Measurements from ENCODE around the gene OR2S2. TPM values are rescaled to one million over a fixed set of nuclear protein-coding genes. Genes with fewer than 3 reads are reported as not detected.
"Not testable (repeated sequence)": the region's sequence is repeated elsewhere in the genome, so short reads cannot be mapped to it uniquely, and the experiment has no call there.

The OR2S2 gene
- total and polyA plus RNA-seq, 2 donors (not counting 3 experiments of a cell fraction or from before 2014, with no cell fraction given) = not detected

DNA sequence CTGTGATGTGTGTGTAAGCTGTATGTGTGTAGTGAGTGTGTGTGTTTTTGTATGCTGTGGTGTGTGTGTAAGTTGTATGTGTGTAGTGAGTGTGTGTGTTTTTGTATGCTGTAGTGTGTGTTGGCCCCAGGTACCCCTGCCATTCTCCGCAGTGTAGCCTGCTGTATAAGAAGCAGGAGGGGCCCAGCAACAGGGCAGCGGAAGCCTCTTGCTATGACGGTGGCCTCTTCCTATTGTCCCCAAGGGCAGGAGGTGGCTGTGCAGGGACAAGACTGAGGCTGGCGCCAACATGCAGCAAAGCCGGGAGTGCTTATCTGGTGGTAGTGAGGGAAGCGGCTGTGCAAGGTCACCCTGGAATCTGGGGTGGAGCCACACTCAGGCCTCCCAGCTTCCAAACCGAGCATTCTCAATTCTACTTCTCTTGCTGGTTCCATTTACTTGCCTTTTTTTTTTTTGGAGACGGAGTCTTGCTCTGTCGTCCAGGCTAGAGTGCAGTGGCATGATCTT is 43.6 kb downstream of the OR2S2 start:
- DNase-seq (ENCODE audit: low read depth, low spot score) (peak; percentile 69), FAIRE-seq (peak; percentile 91)
- H2AFZ ChIP-seq (ENCODE audit: low read depth, low read length) = no peak overlapping the region
- dilution Hi-C loops (cut with MboI; ENCODE audit: extremely low pct_ligation_motif_present, low sequenced_read_pairs) = no loop called here
- no peaks in the 10 kb centered on the region for H4K20me1 ChIP-seq (replicated peaks; ENCODE audit: control insufficient read depth, extremely low read depth, insufficient read depth, low read length)
- no TSS peak for BruUV-seq (replicated peaks)
- H3K9ac ChIP-seq (replicated peaks; ENCODE audit: extremely low read depth, insufficient read depth, low read length) = no peak overlapping the region
- no peaks in the 10 kb centered on the region for H3K36me3 ChIP-seq (ENCODE audit: control insufficient read depth in 2 of 2, extremely low read depth in 1 of 2, insufficient read depth in 2 of 2, low read length in 2 of 2)
- H3K4me2 ChIP-seq (ENCODE audit: insufficient read depth, low read length) = no peak overlapping the region
- no peak overlapping the region for H3K4me3 ChIP-seq (replicated peaks in 1 of 3; ENCODE audit: insufficient read depth in 1 of 3, low read depth in 1 of 3, low read length in 3 of 3)
- H3K79me2 ChIP-seq (ENCODE audit: control insufficient read depth, insufficient read depth, low read length) = peaks cover 32% of the 10 kb centered on the region
- H3K9me3 ChIP-seq (replicated peaks; ENCODE audit: control insufficient read depth, insufficient read depth, low read length) = no peaks in the 10 kb centered on the region
- no peaks in the 10 kb centered on the region for H3K27me3 ChIP-seq (ENCODE audit: control insufficient read depth in 2 of 2, insufficient read depth in 2 of 2, low read length in 2 of 2)
- intact Hi-C loops (cut with micrococcal nuclease) = no loop called here
- peaks cover 35% of the 10 kb centered on the region for H3K4me1 ChIP-seq (ENCODE audit: control insufficient read depth, extremely low read depth, insufficient read depth, low read length)
- H3K27ac ChIP-seq (ENCODE audit: insufficient read depth, low read depth, low read length) = no peak overlapping the region
- POLR2A ChIA-PET = no interaction called here
- TF ChIP-seq JUN (IDR thresholded peaks at IDR 0.05; ENCODE audit: borderline replicate concordance, insufficient read depth, insufficient read length, low read depth) (no peak), GATA2 (IDR thresholded peaks at IDR 0.05; ENCODE audit: insufficient read depth, insufficient read length, low read depth, low read length) (no peak), EZH2 (IDR thresholded peaks at IDR 0.05; ENCODE audit: borderline replicate concordance, low read depth, low read length, severe bottlenecking) (no peak), POLR2A (IDR thresholded peaks at IDR 0.05; ENCODE audit: low read depth, low read length) (no peak), MYC (IDR thresholded peaks at IDR 0.05; ENCODE audit: low read depth, low read length) (no peak), FOS (IDR thresholded peaks at IDR 0.05; ENCODE audit: borderline replicate concordance, insufficient read depth, low read length) (no peak)
- TF ChIP-seq, protein P1, sequence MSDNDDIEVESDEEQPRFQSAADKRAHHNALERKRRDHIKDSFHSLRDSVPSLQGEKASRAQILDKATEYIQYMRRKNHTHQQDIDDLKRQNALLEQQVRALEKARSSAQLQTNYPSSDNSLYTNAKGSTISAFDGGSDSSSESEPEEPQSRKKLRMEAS (IDR thresholded peaks at IDR 0.05; ENCODE audit: insufficient read depth, insufficient read length) = no peak
- no peaks in the 10 kb centered on the region for H3K9me1 ChIP-seq (replicated peaks; ENCODE audit: control insufficient read depth, extremely low read depth, insufficient read depth, low read length)
- CTCF ChIA-PET = interaction anchor here (0.5 to 3.3 kb wide), 4 partner anchors 11 to 40 kb away, joined by 3 to 14 read pairs (median 3); no protein-coding TSS in a partner anchor

- H3K9me3 ChIP-seq (replicated peaks; ENCODE audit: control insufficient read depth, insufficient read depth, low read length); dilution Hi-C loops (cut with MboI; ENCODE audit: extremely low pct_ligation_motif_present, low sequenced_read_pairs); BruUV-seq (replicated peaks); POLR2A ChIA-PET; DNase-seq (ENCODE audit: low read depth, low spot score); H4K20me1 ChIP-seq (replicated peaks; ENCODE audit: control insufficient read depth, extremely low read depth, insufficient read depth, low read length); H3K9ac ChIP-seq (replicated peaks; ENCODE audit: extremely low read depth, insufficient read depth, low read length); H3K9me1 ChIP-seq (replicated peaks; ENCODE audit: control insufficient read depth, extremely low read depth, insufficient read depth, low read length); intact Hi-C loops (cut with micrococcal nuclease); H3K27ac ChIP-seq (ENCODE audit: insufficient read depth, low read depth, low read length); FAIRE-seq; H3K36me3 ChIP-seq (ENCODE audit: control insufficient read depth in 2 of 2, extremely low read depth in 1 of 2, insufficient read depth in 2 of 2, low read length in 2 of 2); H3K4me3 ChIP-seq (replicated peaks in 1 of 3; ENCODE audit: insufficient read depth in 1 of 3, low read depth in 1 of 3, low read length in 3 of 3); H2AFZ ChIP-seq (ENCODE audit: low read depth, low read length); H3K27me3 ChIP-seq (ENCODE audit: control insufficient read depth in 2 of 2, insufficient read depth in 2 of 2, low read length in 2 of 2): not testable (repeated sequence)
- CTCF ChIA-PET = interaction anchor here (0.8 to 6.4 kb wide), 3 partner anchors 10 to 32 kb away, joined by 6 to 46 read pairs (median 14); no protein-coding TSS in a partner anchor
- peak; percentile 32 for TF ChIP-seq POLR2A (IDR thresholded peaks at IDR 0.05; ENCODE audit: low read depth, low read length)
- Histone ChIP-seq H3K4me1 (ENCODE audit: control insufficient read depth, extremely low read depth, insufficient read depth, low read length) (peaks cover 44% of the 10 kb centered on the region), H3K4me2 (ENCODE audit: insufficient read depth, low read length) (peak overlapping the region; percentile 23), H3K79me2 (ENCODE audit: control insufficient read depth, insufficient read depth, low read length) (peaks cover 33% of the 10 kb centered on the region)
Measured at GRCh38 chr9:35913429-35913828, 44.5 kb downstream of the OR2S2 start.

All from endothelial cell of umbilical vein (primary cell).